Tibial nerve (tissue), 4 donors: ENCODE results near the gene ZNF33B. TPM values are rescaled to one million over a fixed set of nuclear protein-coding genes. Genes with fewer than 3 reads are reported as not detected.
A peak's percentile ranks its signal among the peaks of the same experiment; 100 is the strongest.

Experiments used
- DNase-seq, 2 donors: peaks; one replicate each; pipeline ENCODE4 v3.0.0-alpha.2; 2019; ENCODE audit warnings: low spot score in 2 of 2
- H3K27ac ChIP-seq, 4 donors: fragments of 200-600 bp; sonication (generic) in 3 of 4; one replicate each; pipeline ENCODE4 v1.5.1; 2017 to 2019; ENCODE audit warnings: mild to moderate bottlenecking in 1 of 4
- H3K27me3 ChIP-seq, 2 donors: fragments of 200-600 bp; sonication (generic) in 1 of 2; one replicate each; pipeline versions ENCODE4 v1.5.1 to v1.6.0; 2017 to 2019
- H3K36me3 ChIP-seq, 3 donors: fragments of 200-600 bp; sonication (generic); one replicate each; pipeline ENCODE4 v1.5.1; 2018 to 2019
- H3K4me1 ChIP-seq, 4 donors: fragments of 200-600 bp; sonication (generic) in 3 of 4; one replicate each; pipeline ENCODE4 v1.5.1; 2017 to 2019
- H3K4me3 ChIP-seq, 4 donors: fragments of 200-600 bp; sonication (generic) in 3 of 4; one replicate each; pipeline ENCODE4 v1.5.1; 2017 to 2019; ENCODE audit warnings: mild to moderate bottlenecking in 1 of 4, moderate library complexity in 1 of 4
- H3K9me3 ChIP-seq, 4 donors: fragments of 200-600 bp; sonication (generic) in 3 of 4; one replicate each; pipeline ENCODE4 v1.5.1; 2017 to 2019
- EP300 ChIP-seq, 2 donors: sonication (generic); formaldehyde crosslinking; IDR thresholded peaks; one replicate each; pipeline ENCODE4 v1.6.1; 2017; ENCODE audit warnings: antibody characterized with exemption in 2 of 2, mild to moderate bottlenecking in 1 of 2
- POLR2A ChIP-seq, 2 donors: fragments of 450-650 bp; IDR thresholded peaks; one replicate each; pipeline ENCODE4 v1.6.1; 2017; ENCODE audit warnings: antibody characterized with exemption in 2 of 2, mild to moderate bottlenecking in 2 of 2, moderate library complexity in 2 of 2
- WGBS, 2 donors: methylation state at CpG; one replicate each; pipeline ENCODE4 v1.1.5; 2018; 5-methylcytosine and 5-hydroxymethylcytosine counted together
- total RNA-seq, 4 donors: library from RNA; depleted of rRNA; stranded (reverse); fragments of >200 nt; gene quantifications; one replicate each; pipeline ENCODE4 v1.1.0, GENCODE V29; 2016
- TF ChIP-seq, protein P1 (sequence below), 5 experiments: fragments of 200-600 bp in 3 of 5; fragments of 450-650 bp in 2 of 5; sonication (generic) in 3 of 5; IDR thresholded peaks; one replicate each; pipeline ENCODE4 v1.5.1; 2016 to 2019; ENCODE audit warnings: antibody characterized with exemption in 5 of 5, mild to moderate bottlenecking in 3 of 5, moderate library complexity in 2 of 5

The ZNF33B gene
- total RNA-seq, 4 donors from 2014 or later: 6.6 to 21.3 (median 12.3) TPM

DNA sequence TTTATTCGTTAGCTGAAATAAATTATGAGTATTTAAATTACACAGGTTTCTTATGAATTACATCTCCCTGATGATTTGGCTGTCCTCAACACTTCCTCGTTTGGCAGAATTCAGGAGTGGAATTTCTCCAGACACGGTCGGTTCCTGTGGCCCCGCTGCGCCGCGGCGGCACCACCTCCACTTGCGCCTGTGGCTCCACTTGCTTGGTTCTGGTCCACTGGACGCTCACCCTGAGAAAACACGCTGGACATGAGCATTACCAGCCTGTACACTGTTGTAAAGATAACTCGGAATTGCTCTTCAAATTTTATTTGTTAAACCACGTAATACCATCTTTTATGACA, 85.3 kb downstream of the ZNF33B start:
- H3K27ac ChIP-seq: peak overlapping the region in 2 of 4 donors; percentile 40 to 86

DNA sequence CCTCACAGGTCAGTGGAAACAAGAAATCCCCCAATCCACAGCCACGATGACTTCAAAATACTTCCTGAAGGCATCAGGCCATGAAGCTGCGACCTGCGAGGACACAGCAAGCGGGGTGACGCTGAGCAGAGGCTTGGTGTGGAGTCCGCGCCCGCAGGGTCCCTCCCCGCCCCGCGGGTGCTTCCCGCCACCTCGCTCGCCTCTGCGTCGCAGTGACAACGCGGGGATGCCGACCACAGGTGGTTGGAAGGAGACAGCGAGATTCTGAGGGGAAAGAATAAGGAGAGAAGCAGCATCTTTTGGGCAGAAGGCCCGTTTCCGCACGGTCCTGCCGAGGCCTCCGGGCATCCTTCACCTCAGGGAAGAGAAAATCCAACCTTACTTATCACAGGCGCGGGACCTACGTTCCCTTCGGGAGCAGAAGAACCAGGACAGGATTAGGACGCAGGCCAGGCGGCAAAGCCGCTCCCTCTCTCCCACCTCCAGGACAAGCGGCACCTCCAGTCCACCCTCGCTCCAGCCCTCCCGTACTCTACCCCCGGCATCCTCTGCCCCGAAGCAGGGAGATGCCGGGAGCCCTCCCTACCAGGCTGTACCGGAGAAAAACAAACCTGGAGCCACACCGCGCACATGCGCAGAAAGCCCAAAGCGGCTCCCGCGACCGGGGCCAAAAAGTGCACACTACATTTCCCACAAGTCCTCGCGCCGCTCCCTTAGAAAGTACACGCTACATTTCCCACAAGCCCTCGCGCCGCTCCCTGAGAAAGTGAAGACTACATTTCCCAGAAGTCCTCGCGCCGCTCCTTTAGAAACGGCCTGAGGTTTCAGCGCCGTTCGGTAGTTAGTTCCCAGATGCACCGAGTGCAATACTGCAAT, 85.9 kb downstream of the ZNF33B start:
- H3K4me1 ChIP-seq: peaks cover 0 to 31% (median 13%) of the 10 kb centered on the region in 4 donors
- TF ChIP-seq POLR2A (IDR thresholded peaks at IDR 0.05) (peak in 1 of 2 donors; percentile 73), EP300 (IDR thresholded peaks at IDR 0.05) (peak; percentile 84 to 89)
- TF ChIP-seq, protein P1, sequence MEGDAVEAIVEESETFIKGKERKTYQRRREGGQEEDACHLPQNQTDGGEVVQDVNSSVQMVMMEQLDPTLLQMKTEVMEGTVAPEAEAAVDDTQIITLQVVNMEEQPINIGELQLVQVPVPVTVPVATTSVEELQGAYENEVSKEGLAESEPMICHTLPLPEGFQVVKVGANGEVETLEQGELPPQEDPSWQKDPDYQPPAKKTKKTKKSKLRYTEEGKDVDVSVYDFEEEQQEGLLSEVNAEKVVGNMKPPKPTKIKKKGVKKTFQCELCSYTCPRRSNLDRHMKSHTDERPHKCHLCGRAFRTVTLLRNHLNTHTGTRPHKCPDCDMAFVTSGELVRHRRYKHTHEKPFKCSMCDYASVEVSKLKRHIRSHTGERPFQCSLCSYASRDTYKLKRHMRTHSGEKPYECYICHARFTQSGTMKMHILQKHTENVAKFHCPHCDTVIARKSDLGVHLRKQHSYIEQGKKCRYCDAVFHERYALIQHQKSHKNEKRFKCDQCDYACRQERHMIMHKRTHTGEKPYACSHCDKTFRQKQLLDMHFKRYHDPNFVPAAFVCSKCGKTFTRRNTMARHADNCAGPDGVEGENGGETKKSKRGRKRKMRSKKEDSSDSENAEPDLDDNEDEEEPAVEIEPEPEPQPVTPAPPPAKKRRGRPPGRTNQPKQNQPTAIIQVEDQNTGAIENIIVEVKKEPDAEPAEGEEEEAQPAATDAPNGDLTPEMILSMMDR (IDR thresholded peaks at IDR 0.05): no peak
- H3K27me3 ChIP-seq: no peaks in the 10 kb centered on the region
- DNase-seq: peak; percentile 93 to 97
- H3K4me3 ChIP-seq: peak overlapping the region; percentile 46 to 93 (median 60)
- H3K27ac ChIP-seq: peak overlapping the region; percentile 1 to 86 (median 82)
- 0% methylated on average over 51 to 61 of the region's 61 CpGs for WGBS, 2 donors
- H3K9me3 ChIP-seq: peaks cover 0 to 19% (median 0%) of the 10 kb centered on the region in 4 donors
- H3K36me3 ChIP-seq: peaks cover 0 to 32% (median 0%) of the 10 kb centered on the region in 3 donors

More for the DNA sequence above, 85.3 kb downstream of the ZNF33B start:
- Histone ChIP-seq H3K9me3 (peaks cover 0 to 13% (median 0%) of the 10 kb centered on the region in 4 donors), H3K36me3 (peaks cover 0 to 25% (median 0%) of the 10 kb centered on the region in 3 donors), H3K4me3 (peak overlapping the region; percentile 46 to 93 (median 60)), H3K4me1 (peaks cover 0 to 31% (median 13%) of the 10 kb centered on the region in 4 donors), H3K27me3 (no peaks in the 10 kb centered on the region)
- no peak for DNase-seq
- TF ChIP-seq EP300 (IDR thresholded peaks at IDR 0.05): no peak
- WGBS, 2 donors: 4 to 5% methylated on average over 14 of the region's 14 CpGs

DNA sequence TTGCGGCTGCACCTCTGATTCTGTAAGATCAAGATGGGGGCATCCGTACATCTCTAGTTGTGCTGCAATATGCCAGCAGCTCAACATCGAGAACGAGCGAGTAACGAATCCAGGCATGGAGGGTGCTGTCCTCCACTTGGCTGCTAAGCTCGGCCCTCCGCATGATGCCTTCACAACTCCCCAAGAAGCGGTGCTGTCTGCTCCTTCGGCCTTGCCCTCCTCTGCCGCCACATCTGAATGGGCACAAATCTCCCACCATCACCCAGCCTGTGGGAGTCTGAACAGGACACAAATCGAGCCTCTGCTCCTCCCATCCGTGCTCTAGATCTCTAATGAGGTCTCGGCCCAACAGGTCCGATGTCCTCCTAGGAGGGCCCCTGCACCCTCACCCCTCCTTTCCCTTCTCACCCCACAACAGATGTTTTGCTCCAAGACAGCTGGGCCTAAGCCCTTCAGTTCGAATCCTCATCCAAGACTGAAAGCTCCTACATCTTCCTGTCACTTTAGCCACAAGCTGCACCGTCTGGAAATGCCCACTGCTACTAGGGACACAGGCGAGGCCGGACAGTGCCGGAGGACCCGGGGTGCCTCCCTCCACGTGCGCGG, 86.7 kb downstream of the ZNF33B start:
- Histone ChIP-seq H3K4me3 (peak overlapping the region; percentile 46 to 93 (median 60)), H3K36me3 (peaks cover 0 to 39% (median 0%) of the 10 kb centered on the region in 3 donors), H3K27ac (peak overlapping the region in 3 of 4 donors; percentile 82 to 86 (median 82)), H3K9me3 (peaks cover 0 to 26% (median 0%) of the 10 kb centered on the region in 4 donors), H3K27me3 (no peaks in the 10 kb centered on the region), H3K4me1 (peaks cover 0 to 31% (median 13%) of the 10 kb centered on the region in 4 donors)
- no peak for DNase-seq
- TF ChIP-seq EP300 (IDR thresholded peaks at IDR 0.05): no peak
- no peak for TF ChIP-seq POLR2A (IDR thresholded peaks at IDR 0.05)
- TF ChIP-seq, protein P1 (IDR thresholded peaks at IDR 0.05): no peak
- 51 to 53% methylated on average over 24 of the region's 24 CpGs for WGBS, 2 donors

DNA sequence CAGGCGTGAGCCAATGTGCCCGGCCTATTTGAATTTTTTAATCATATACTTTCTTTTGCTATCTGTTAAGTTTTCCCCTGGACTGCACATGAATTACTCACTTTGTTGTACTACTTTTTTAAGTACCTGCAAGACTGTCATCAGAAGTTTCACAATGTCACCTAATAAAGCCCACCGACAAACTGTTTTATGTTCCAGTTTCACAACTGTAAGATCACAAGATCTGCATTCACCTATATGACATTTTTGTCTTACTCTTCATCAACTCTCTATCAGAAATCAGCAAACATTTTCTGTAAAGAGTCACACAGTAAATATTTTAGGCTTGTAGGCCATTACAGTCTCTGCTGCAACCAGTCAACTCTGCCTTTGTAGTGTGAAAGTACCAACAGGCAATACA, 88.5 kb downstream of the ZNF33B start:
- Histone ChIP-seq H3K4me3 (no peak overlapping the region), H3K36me3 (peaks cover 0 to 56% (median 0%) of the 10 kb centered on the region in 3 donors), H3K9me3 (peaks cover 0 to 44% (median 7%) of the 10 kb centered on the region in 4 donors), H3K4me1 (peaks cover 0 to 31% (median 13%) of the 10 kb centered on the region in 4 donors), H3K27ac (no peak overlapping the region), H3K27me3 (no peaks in the 10 kb centered on the region)
- WGBS, 2 donors: 96 to 97% methylated on average over 3 of the region's 3 CpGs
- TF ChIP-seq, protein P1 (IDR thresholded peaks at IDR 0.05): no peak
- TF ChIP-seq EP300 (IDR thresholded peaks at IDR 0.05) (no peak), POLR2A (IDR thresholded peaks at IDR 0.05) (no peak)
- no peak for DNase-seq

DNA sequence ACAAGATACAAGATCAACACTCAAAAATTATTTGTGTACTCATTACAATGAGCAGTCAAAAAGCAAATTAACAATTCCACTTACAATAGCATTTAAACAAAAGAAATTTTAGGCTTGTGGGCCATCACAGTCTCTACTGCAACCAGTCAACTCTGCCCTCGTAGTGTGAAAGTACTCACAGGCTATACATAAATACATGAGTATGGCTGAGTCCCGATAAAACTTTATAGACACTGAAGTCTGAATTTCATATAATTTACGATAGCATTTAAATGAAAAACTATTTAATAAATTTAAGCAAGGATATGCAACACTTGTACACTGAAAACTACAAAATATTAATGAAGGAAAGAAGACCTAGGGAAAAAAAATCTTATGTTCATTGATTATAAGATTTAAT, 90.1 kb downstream of the ZNF33B start:
- TF ChIP-seq EP300 (IDR thresholded peaks at IDR 0.05) (no peak), POLR2A (IDR thresholded peaks at IDR 0.05) (no peak)
- TF ChIP-seq, protein P1 (IDR thresholded peaks at IDR 0.05): no peak
- 94 to 99% methylated on average over 3 of the region's 3 CpGs for WGBS, 2 donors
- H3K9me3 ChIP-seq: peaks cover 0 to 60% (median 15%) of the 10 kb centered on the region in 4 donors

More for the DNA sequence above, 90.1 kb downstream of the ZNF33B start:
- Histone ChIP-seq H3K4me3 (no peak overlapping the region), H3K4me1 (peaks cover 0 to 26% (median 13%) of the 10 kb centered on the region in 4 donors), H3K36me3 (peaks cover 0 to 72% (median 0%) of the 10 kb centered on the region in 3 donors), H3K27ac (no peak overlapping the region), H3K27me3 (no peaks in the 10 kb centered on the region)
- DNase-seq: no peak
